NCI-H146 treated with DMSO at 0.1 percent for 48 hours (cell line): ENCODE results near the gene MTA1.
A peak's percentile ranks its signal among the peaks of the same experiment; 100 is the strongest.

Experiments
- DNase-seq: peaks from one replicate; lab custom pipeline; 2025; ENCODE audit not compliant: unreplicated experiment; lab: John Stamatoyannopoulos, UW

MTA1 gene

GRCh38 chr14:105401699-105402098, 17.9 kb upstream of the MTA1 start:
- DNase-seq = no peak

- DNase-seq = no peak
Observed at GRCh38 chr14:105408592-105408991, 11.0 kb upstream of the MTA1 start.

- no peak for DNase-seq
Observed at GRCh38 chr14:105409364-105409763, 10.3 kb upstream of the MTA1 start.

GRCh38 chr14:105410642-105411016, 9.0 kb upstream of the MTA1 start:
- no peak for DNase-seq

GRCh38 chr14:105411017-105411941, 8.3 kb upstream of the MTA1 start:
- DNase-seq = peak; percentile 43

GRCh38 chr14:105411985-105412770, 7.4 kb upstream of the MTA1 start:
- no peak for DNase-seq

- DNase-seq = peak; percentile 62
Observed at GRCh38 chr14:105412771-105413543, 6.7 kb upstream of the MTA1 start.

- DNase-seq = no peak
Observed at GRCh38 chr14:105413544-105413886, 6.1 kb upstream of the MTA1 start.

GRCh38 chr14:105414456-105415371, 4.9 kb upstream of the MTA1 start:
- DNase-seq = peak; percentile 62

- no peak for DNase-seq
Observed at GRCh38 chr14:105415481-105416428, 3.9 kb upstream of the MTA1 start.

- DNase-seq = no peak
Observed at GRCh38 chr14:105416671-105417070, 3.0 kb upstream of the MTA1 start.

- DNase-seq = no peak
Observed at GRCh38 chr14:105417690-105418121, 1.9 kb upstream of the MTA1 start.

GRCh38 chr14:105418269-105419194, 1.1 kb upstream of the MTA1 start:
- peak; percentile 47 for DNase-seq

- no peak for DNase-seq
Observed at GRCh38 chr14:105420101-105420973, 710 bp downstream of the MTA1 start.

- DNase-seq = no peak
Observed at GRCh38 chr14:105420974-105421674, 1.5 kb downstream of the MTA1 start.
